CD4-positive, alpha-beta T cell treated with Interleukin-10 for 1 hour (primary cell): Measurements from ENCODE around the gene PCDHGC5.

Experiments used
- DNase-seq: peaks from one replicate; pipeline ENCODE4 v3.0.0-alpha.2; 2020

The PCDHGC5 gene

GRCh38 chr5:141488591-141489561 lies at the start of gene PCDHGC5:
Gene PCDHGC5, plus strand, starts transcription at chr5:141489081. Its CDS starts 160 bp downstream, at chr5:141489241.
- DNase-seq, result no peak

- DNase-seq, result no peak
Observed at GRCh38 chr5:141439411-141440141, 49.3 kb upstream of the PCDHGC5 start.

DNA sequence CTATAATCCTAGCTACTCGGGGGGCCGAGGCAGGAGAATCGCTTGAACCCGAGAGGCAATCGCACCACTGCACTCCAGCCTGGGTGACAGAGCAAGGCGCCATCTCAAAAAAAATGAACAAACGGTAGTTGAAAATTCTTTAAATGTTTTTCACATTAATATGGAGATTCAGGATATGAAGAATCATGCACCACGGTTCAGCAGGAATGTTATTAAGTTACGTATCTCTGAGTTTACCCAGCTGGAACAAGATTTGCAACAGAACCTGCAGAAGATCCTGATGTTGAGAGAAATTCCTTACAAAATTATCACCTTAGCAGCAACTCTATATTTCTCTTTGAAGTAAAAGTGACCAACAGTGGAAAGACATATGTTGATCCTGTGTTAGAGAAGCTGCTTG lies 48.5 kb upstream of the PCDHGC5 start:
- no peak for DNase-seq

GRCh38 chr5:141441571-141442170 lies 47.2 kb upstream of the PCDHGC5 start:
- DNase-seq, result no peak

GRCh38 chr5:141465351-141465750 lies 23.5 kb upstream of the PCDHGC5 start:
- no peak for DNase-seq

- peak; percentile 19 for DNase-seq
Observed at GRCh38 chr5:141475625-141476131, 13.2 kb upstream of the PCDHGC5 start, which contains the start of gene PCDHGC3. Gene PCDHGC3, plus strand, starts transcription at chr5:141475966. Its CDS starts 151 bp downstream, at chr5:141476117.

GRCh38 chr5:141476132-141476911 lies 12.6 kb upstream of the PCDHGC5 start:
- no peak for DNase-seq

- DNase-seq, result no peak
Observed at GRCh38 chr5:141477044-141477575, 11.8 kb upstream of the PCDHGC5 start.

- DNase-seq, result no peak
Observed at GRCh38 chr5:141477815-141478214, 11.1 kb upstream of the PCDHGC5 start.

GRCh38 chr5:141478321-141478945 lies 10.4 kb upstream of the PCDHGC5 start:
- DNase-seq, result no peak

DNA sequence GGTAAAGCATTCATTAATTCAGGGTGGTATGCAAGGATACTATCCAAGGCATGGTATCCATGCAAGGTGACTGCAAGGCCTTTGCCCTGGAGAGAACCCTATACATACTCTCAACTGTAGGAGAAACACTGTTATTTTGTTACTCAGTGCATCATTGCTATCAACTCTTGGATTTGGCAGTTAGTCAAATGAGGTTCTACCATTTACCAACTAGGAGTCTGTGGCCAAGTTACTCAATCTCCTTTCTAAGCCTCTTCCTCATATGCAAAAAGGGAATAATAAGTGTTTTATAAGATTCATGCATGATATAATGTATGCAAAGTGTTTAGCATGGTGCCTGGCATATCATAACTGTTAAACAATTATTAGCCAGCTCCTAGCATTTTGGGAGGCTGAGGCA lies 9.1 kb upstream of the PCDHGC5 start:
- no peak for DNase-seq

- DNase-seq, result no peak
Observed at GRCh38 chr5:141483902-141484301, 5.0 kb upstream of the PCDHGC5 start.

GRCh38 chr5:141484310-141484640 lies 4.6 kb upstream of the PCDHGC5 start:
- no peak for DNase-seq

- no peak for DNase-seq
Observed at GRCh38 chr5:141484641-141485311, 4.1 kb upstream of the PCDHGC5 start, which contains the start of gene PCDHGC4. Gene PCDHGC4, plus strand, starts transcription at chr5:141485030. Its CDS starts 144 bp downstream, at chr5:141485174.

DNA sequence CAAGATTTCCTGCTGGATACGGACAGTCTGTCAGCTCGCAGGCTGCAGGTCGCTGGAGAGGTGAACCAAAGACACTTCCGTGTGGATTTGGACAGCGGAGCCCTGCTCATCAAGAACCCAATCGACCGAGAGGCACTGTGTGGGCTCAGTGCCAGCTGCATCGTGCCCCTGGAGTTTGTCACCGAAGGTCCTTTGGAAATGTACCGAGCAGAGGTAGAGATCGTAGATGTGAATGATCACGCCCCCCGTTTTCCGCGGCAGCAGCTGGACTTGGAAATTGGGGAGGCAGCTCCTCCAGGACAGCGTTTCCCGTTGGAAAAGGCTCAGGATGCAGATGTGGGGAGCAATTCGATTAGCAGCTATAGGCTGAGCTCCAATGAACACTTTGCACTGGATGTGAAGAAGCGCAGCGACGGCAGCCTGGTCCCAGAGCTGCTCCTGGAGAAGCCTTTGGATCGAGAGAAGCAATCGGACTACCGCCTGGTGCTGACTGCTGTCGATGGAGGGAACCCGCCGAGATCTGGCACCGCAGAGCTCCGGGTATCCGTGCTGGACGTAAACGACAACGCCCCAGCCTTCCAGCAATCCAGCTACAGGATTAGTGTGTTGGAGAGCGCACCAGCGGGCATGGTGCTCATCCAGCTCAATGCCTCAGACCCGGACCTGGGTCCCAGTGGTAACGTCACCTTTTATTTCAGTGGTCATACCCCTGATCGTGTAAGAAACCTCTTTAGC lies 3.4 kb upstream of the PCDHGC5 start:
- no peak for DNase-seq

- no peak for DNase-seq
Observed at GRCh38 chr5:141486091-141486490, 2.8 kb upstream of the PCDHGC5 start.

DNA sequence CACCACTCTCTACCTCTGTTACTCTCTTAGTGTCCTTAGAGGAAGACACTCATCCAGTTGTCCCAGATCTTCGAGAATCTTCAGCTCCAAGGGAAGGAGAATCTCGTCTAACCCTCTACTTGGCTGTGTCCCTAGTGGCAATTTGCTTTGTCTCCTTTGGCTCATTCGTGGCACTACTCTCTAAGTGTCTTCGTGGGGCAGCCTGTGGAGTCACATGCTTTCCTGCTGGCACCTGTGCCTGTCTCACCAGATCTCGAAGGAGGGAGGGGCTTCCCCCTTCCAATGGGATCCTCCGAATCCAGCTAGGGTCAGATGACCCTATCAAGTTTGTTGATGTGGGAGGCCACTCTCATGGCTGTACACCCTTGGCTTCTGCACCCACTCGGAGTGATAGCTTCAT lies 1.8 kb upstream of the PCDHGC5 start:
- no peak for DNase-seq

- no peak for DNase-seq
Observed at GRCh38 chr5:141489841-141490240, 960 bp downstream of the PCDHGC5 start.

DNA sequence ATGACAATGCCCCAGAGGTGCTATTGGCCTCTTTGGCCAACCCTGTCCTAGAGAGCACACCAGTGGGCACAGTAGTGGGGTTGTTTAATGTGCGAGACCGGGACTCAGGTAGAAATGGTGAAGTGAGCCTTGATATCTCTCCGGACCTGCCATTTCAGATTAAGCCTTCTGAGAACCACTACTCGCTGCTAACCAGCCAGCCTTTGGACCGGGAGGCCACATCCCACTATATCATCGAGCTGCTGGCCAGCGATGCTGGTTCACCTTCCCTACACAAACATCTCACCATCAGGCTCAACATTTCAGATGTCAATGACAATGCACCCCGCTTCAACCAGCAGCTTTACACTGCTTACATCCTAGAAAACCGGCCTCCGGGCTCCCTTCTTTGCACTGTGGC lies 1.4 kb downstream of the PCDHGC5 start:
- DNase-seq, result no peak

DNA sequence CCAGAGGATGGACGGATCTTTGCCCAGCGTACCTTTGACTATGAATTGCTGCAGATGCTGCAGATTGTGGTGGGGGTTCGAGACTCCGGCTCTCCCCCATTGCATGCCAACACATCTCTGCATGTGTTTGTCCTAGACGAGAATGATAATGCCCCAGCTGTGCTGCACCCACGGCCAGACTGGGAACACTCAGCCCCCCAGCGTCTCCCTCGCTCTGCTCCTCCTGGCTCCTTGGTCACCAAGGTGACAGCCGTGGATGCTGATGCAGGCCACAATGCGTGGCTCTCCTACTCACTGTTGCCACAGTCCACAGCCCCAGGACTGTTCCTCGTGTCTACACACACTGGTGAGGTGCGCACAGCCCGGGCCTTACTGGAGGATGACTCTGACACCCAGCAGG lies 1.9 kb downstream of the PCDHGC5 start:
- DNase-seq, result no peak
